HL-60 (cell line): ENCODE results near the gene NUDT19.
A peak's percentile ranks its signal among the peaks of the same experiment; 100 is the strongest.

ENCODE experiments used
- DNase-seq, 2 experiments: peaks; one replicate each; pipeline ENCODE4 v3.0.0-alpha.2; 2010 to 2020; ENCODE audit warnings: low read depth in 1 of 2, low spot score in 1 of 2
- H3K27ac ChIP-seq: fragments of 250-450 bp; sonication (Bioruptor Pico); replicated peaks from 2 replicates; pipeline ENCODE4 v1.5.1; 2020; ENCODE audit warnings: mild to moderate bottlenecking, moderate library complexity
- H3K27me3 ChIP-seq: fragments of 250-450 bp; sonication (Bioruptor Pico); 2 replicates; pipeline ENCODE4 v1.5.1; 2021; ENCODE audit warnings: mild to moderate bottlenecking, moderate library complexity; ENCODE audit not compliant: insufficient read depth, poor library complexity, severe bottlenecking
- H3K4me3 ChIP-seq: replicated peaks from 2 replicates; pipeline ENCODE4 v1.5.1; 2011; ENCODE audit warnings: mild to moderate bottlenecking, control low read depth, low read length; ENCODE audit not compliant: insufficient read depth
- CTCF ChIP-seq: IDR thresholded peaks from one replicate; pipeline ENCODE4 v1.5.1; 2011; ENCODE audit warnings: low read length, control low read depth, inconsistent platforms; ENCODE audit not compliant: insufficient read depth
- GABPA ChIP-seq: IDR thresholded peaks from 2 replicates; pipeline ENCODE4 v1.6.1; 2012; ENCODE audit warnings: low read depth
- POLR2AphosphoS5 ChIP-seq: IDR thresholded peaks from 2 replicates; pipeline ENCODE4 v1.6.1; 2012; ENCODE audit warnings: low read depth
- REST ChIP-seq: IDR thresholded peaks from 2 replicates; pipeline ENCODE4 v1.6.1; 2012; ENCODE audit warnings: low read depth; ENCODE audit not compliant: insufficient replicate concordance
- SPI1 ChIP-seq: IDR thresholded peaks from 2 replicates; pipeline ENCODE4 v1.6.1; 2012; ENCODE audit warnings: low read depth, mild to moderate bottlenecking, borderline replicate concordance
- long read RNA-seq: library from polyadenylated mRNA; unstranded; transcript quantifications from one replicate; pipeline ENCODE4 v2.0.0, GENCODE V29; 2020

NUDT19 gene
- long read RNA-seq, transcript NUDT19-201 (3 exons, 2,967 nt): major isoform, 29 of 35 reads
- long read RNA-seq, partial matches to known transcripts: 0 of 35 reads
- long read RNA-seq, other reads (novel, unspliced or antisense): 6 of 35 reads

GRCh38 chr19:32691291-32691951 lies at the start of gene NUDT19:
NUDT19 (plus strand) TSS chr19:32691821; CDS start chr19:32691961, 140 bp downstream.
- TF ChIP-seq REST (no peak), POLR2AphosphoS5 (no peak), GABPA (no peak), SPI1 (no peak), CTCF (no peak)
- peak within 1 kb of the TSS; percentile 96 for H3K27ac ChIP-seq
- H3K27me3 ChIP-seq: no peaks in the 10 kb centered on the region
- peak; percentile 63 to 89 for DNase-seq
- peak within 1 kb of the TSS; percentile 71 for H3K4me3 ChIP-seq

DNA sequence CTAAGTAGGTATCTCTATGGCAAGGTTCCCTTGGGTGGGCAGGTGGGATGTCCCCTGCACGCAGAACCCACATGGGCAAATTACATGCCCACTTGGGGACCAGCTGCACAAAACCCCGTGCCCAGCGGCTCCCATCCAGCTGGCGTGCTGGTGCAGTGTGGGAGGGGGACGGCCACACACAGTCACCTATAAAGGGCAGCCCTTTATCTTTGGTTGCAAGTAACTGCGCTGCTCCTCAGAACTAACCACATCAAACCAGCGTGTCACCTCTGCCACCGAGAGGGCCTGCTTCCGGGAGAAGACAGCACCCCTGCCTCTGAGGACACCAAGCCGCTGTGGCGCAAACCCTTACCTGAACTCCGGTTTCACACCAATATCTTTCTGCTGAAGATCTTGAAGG lies 48.9 kb upstream of the NUDT19 start:
- no peak for DNase-seq
- no peaks in the 10 kb centered on the region for H3K27me3 ChIP-seq
- no peak for TF ChIP-seq GABPA
- no peak for TF ChIP-seq CTCF
- no peak overlapping the region for H3K27ac ChIP-seq
- no peak overlapping the region for H3K4me3 ChIP-seq

GRCh38 chr19:32646556-32646955 lies 45.1 kb upstream of the NUDT19 start:
- no peak overlapping the region for H3K27ac ChIP-seq
- no peak for TF ChIP-seq CTCF
- TF ChIP-seq REST: no peak
- TF ChIP-seq GABPA: no peak
- no peak for TF ChIP-seq POLR2AphosphoS5
- no peak for TF ChIP-seq SPI1
- no peak for DNase-seq
- no peaks in the 10 kb centered on the region for H3K27me3 ChIP-seq
- no peak overlapping the region for H3K4me3 ChIP-seq

- no peak for TF ChIP-seq GABPA
- DNase-seq: no peak
- Histone ChIP-seq H3K27ac (no peak overlapping the region), H3K27me3 (no peaks in the 10 kb centered on the region), H3K4me3 (no peak overlapping the region)
These were observed 44.3 kb upstream of the NUDT19 start for GRCh38 chr19:32647361-32647760.
